Loucy (cell line): ENCODE results near the gene PDE3B.

Source experiments
- CTCF ChIP-seq: fragments of 200-600 bp; sonication (generic); conservative IDR thresholded peaks from 2 replicates; pipeline ENCODE4 v1.5.1; 2014; ENCODE audit warnings: mild to moderate bottlenecking, antibody characterized with exemption, low read length
- EZH2phosphoT487 ChIP-seq: fragments of 200-600 bp; IDR thresholded peaks from 2 replicates; pipeline ENCODE4 v1.6.1; 2018; ENCODE audit warnings: antibody characterized with exemption, mild to moderate bottlenecking, moderate library complexity, borderline replicate concordance

DNA sequence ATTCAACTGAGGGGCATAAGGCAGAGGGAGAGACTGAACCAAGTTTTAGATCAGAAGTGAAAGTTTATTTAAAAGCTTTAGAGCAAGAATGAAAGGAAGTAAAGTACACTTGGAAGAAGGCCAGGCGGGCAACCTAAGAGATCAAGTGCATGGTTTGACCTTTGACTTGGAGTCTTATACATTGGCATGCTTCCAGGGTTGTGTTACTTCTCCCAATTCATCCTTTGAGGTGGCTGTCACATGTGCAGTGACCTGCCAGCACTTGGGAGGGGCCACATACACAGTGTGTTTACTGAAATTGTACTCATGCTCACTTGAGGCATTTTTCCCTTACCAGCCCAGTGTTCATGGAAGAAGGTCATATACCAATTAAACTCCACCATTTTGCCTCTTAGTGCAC, 218.1 kb downstream of the PDE3B start:
- no peak for TF ChIP-seq CTCF
- no peak for TF ChIP-seq EZH2phosphoT487
